Esophagus squamous epithelium (tissue), 4 donors: ENCODE measurements around the gene BOK.

Experiments
- CTCF ChIP-seq, 6 experiments: fragments of 450-650 bp in 4 of 6; fragments of 200-600 bp in 2 of 6; sonication (generic) in 2 of 6; IDR thresholded peaks; one replicate each; pipeline ENCODE4 v1.5.1; 2016 to 2019; ENCODE audit warnings: antibody characterized with exemption in 6 of 6, mild to moderate bottlenecking in 4 of 6, moderate library complexity in 4 of 6
- POLR2A ChIP-seq, 4 donors: fragments of 450-650 bp; IDR thresholded peaks; one replicate each; pipeline ENCODE4 v1.6.1; 2017; ENCODE audit warnings: antibody characterized with exemption in 4 of 4, mild to moderate bottlenecking in 4 of 4, moderate library complexity in 3 of 4

- TF ChIP-seq CTCF (IDR thresholded peaks at IDR 0.05) (no peak), POLR2A (IDR thresholded peaks at IDR 0.05) (no peak)
Observed at GRCh38 chr2:241554610-241555322, 3.8 kb upstream of the BOK start.
